GM12878 (cell line): Measurements from ENCODE around the gene FUT7. TPM values are rescaled to one million over a fixed set of nuclear protein-coding genes. Genes with fewer than 3 reads are reported as not detected.

Source experiments
- ATAC-seq: fragments of 200-7000 bp; cut with Tn5 transposase; 3 replicates; pipeline ENCODE4 v1.9.1; 2020; ENCODE audit warnings: mild to moderate bottlenecking, moderate library complexity
- BruUV-seq: library from RNA; stranded (reverse); fragments of 400-500 nt; replicated peaks from 2 replicates; lab custom pipeline; 2021; lab: Mats Ljungman, UMichigan
- CTCF ChIA-PET: fragments of 300-600 bp; sonication (Branson Sonifier 250); formaldehyde crosslinking; extraction: SDS; loops from one replicate; lab custom pipeline; 2021; ENCODE audit warnings: inconsistent platforms; lab: Yijun Ruan, JAX
- POLR2A ChIA-PET: fragments of 350-600 bp; formaldehyde crosslinking; extraction: SDS; loops from one replicate; lab custom pipeline; 2021; ENCODE audit warnings: inconsistent platforms; lab: Charles Lee
- RAD21 ChIA-PET: fragments of 300-600 bp; sonication (Branson Sonifier 250); formaldehyde crosslinking; loops from one replicate; lab custom pipeline; 2023; ENCODE audit warnings: antibody characterized with exemption; ENCODE audit not compliant: unreplicated experiment; lab: Charles Lee
- SMC1A ChIA-PET: fragments of 300-600 bp; sonication (Branson Sonifier 250); formaldehyde crosslinking; loops from one replicate; lab custom pipeline; 2023; ENCODE audit not compliant: unreplicated experiment, uncharacterized antibody; lab: Charles Lee
- DNase-seq: peaks from one replicate; pipeline ENCODE4 v3.0.0-alpha.2; 2011; ENCODE audit warnings: low read depth, low spot score
- FAIRE-seq: peaks from 3 replicates; lab custom pipeline; 2011; peaks lifted over from hg19 to GRCh38; lab: Jason Lieb, UNC
- H2AFZ ChIP-seq: 2 replicates; pipeline ENCODE4 v1.6.0; 2011; ENCODE audit warnings: low read depth, low read length, control low read depth; ENCODE audit not compliant: control insufficient read depth
- H3K27ac ChIP-seq: 2 replicates; pipeline ENCODE4 v1.5.1; 2011; ENCODE audit warnings: control low read depth; ENCODE audit not compliant: control insufficient read depth, insufficient read depth
- H3K27me3 ChIP-seq, 2 experiments: replicated peaks in 1 of 2; 2 replicates each; pipeline versions ENCODE4 v1.6.0 to v1.6.1; 2011; ENCODE audit warnings: low read length in 1 of 2; ENCODE audit not compliant: control insufficient read depth in 2 of 2, insufficient read depth in 2 of 2
- H3K36me3 ChIP-seq, 2 experiments: 2 replicates each; pipeline ENCODE4 v1.5.1; 2011; ENCODE audit warnings: low read length in 1 of 2; ENCODE audit not compliant: control insufficient read depth in 2 of 2, insufficient read depth in 2 of 2
- H3K4me1 ChIP-seq: 2 replicates; pipeline ENCODE4 v1.6.1; 2011; ENCODE audit warnings: mild to moderate bottlenecking, low read length, moderate library complexity, mixed read lengths; ENCODE audit not compliant: control insufficient read depth, insufficient read depth
- H3K4me2 ChIP-seq: 2 replicates; pipeline ENCODE4 v1.6.0; 2011; ENCODE audit warnings: control low read depth; ENCODE audit not compliant: control insufficient read depth, insufficient read depth
- H3K4me3 ChIP-seq: fragments of 200-600 bp; sonication (generic); 2 replicates; pipeline ENCODE4 v1.5.1; 2016
- H3K79me2 ChIP-seq: 2 replicates; pipeline ENCODE4 v1.6.0; 2011; ENCODE audit warnings: low read length; ENCODE audit not compliant: control insufficient read depth, insufficient read depth
- H3K9ac ChIP-seq: 2 replicates; pipeline ENCODE4 v1.8.0; 2011; ENCODE audit warnings: low read length, control low read depth, mixed read lengths; ENCODE audit not compliant: control insufficient read depth, insufficient read depth
- H3K9me3 ChIP-seq: replicated peaks from 3 replicates; pipeline ENCODE4 v1.5.1; 2011; ENCODE audit warnings: mild to moderate bottlenecking, low read length; ENCODE audit not compliant: control insufficient read depth, insufficient read depth
- H4K20me1 ChIP-seq: 2 replicates; pipeline ENCODE4 v1.6.0; 2011; ENCODE audit not compliant: control insufficient read depth, insufficient read depth
- CREM ChIP-seq: IDR thresholded peaks from 2 replicates; pipeline ENCODE4 v1.6.1; 2014; ENCODE audit warnings: antibody characterized with exemption, low read depth
- ETV6 ChIP-seq, 2 experiments: fragments of 450-650 bp in 1 of 2; IDR thresholded peaks in 1 of 2; conservative IDR thresholded peaks in 1 of 2; 2 replicates each; pipeline ENCODE4 v1.6.1; 2014; ENCODE audit warnings: antibody characterized with exemption in 1 of 2, borderline replicate concordance in 1 of 2, low read depth in 1 of 2, mild to moderate bottlenecking in 1 of 2, moderate library complexity in 1 of 2
- MAX ChIP-seq: IDR thresholded peaks from 2 replicates; pipeline ENCODE4 v1.6.1; 2012; ENCODE audit warnings: low read depth, low read length, improper control_type of control experiment
- MXI1 ChIP-seq: fragments of 150-350 bp; IDR thresholded peaks from 2 replicates; pipeline ENCODE4 v1.6.1; 2011; ENCODE audit warnings: low read depth, mild to moderate bottlenecking, inconsistent platforms, low read length, improper control_type of control experiment
- NKRF ChIP-seq: fragments of 450-650 bp; conservative IDR thresholded peaks from 2 replicates; pipeline ENCODE4 v1.6.1; 2017; ENCODE audit warnings: mild to moderate bottlenecking, moderate library complexity
- NR2C1 ChIP-seq: fragments of 450-650 bp; IDR thresholded peaks from 2 replicates; pipeline ENCODE4 v1.6.1; 2017; ENCODE audit warnings: antibody characterized with exemption, mild to moderate bottlenecking, moderate library complexity
- PRDM15 ChIP-seq: fragments of 450-650 bp; formaldehyde crosslinking; IDR thresholded peaks from 2 replicates; pipeline ENCODE4 v1.4.0; 2020; ENCODE audit warnings: mild to moderate bottlenecking, moderate library complexity
- REST ChIP-seq: IDR thresholded peaks from 2 replicates; pipeline ENCODE4 v1.6.1; 2012; ENCODE audit warnings: mild to moderate bottlenecking, low read depth, low read length
- SKIL ChIP-seq: fragments of 450-650 bp; IDR thresholded peaks from 2 replicates; pipeline ENCODE4 v1.6.1; 2017; ENCODE audit warnings: mild to moderate bottlenecking, low read depth, inconsistent platforms; ENCODE audit not compliant: poor library complexity, severe bottlenecking
- WGBS: methylation state at CpG from one replicate; pipeline ENCODE4 v1.1.6; 2016; ENCODE audit warnings: low lambda C conversion rate; ENCODE audit not compliant: insufficient replicate concordance, insufficient coverage; ENCODE audit errors: missing lambda C conversion rate; 5-methylcytosine and 5-hydroxymethylcytosine counted together
- in situ Hi-C: fragments of 300-500 bp; cut with MboI; formaldehyde crosslinking; loops from 9 replicates; pipeline ENCODE4 v1.14.3; 2018; ENCODE audit warnings: mixed read lengths
- intact Hi-C: fragments of 100-400 bp; cut with micrococcal nuclease; formaldehyde crosslinking; loops from one replicate; pipeline ENCODE4 v1.14.2; 2022; ENCODE audit not compliant: unreplicated experiment
- polyA plus RNA-seq, 11 experiments: library from polyadenylated mRNA; depleted of rRNA in 4 of 11; unstranded in 6 of 11; stranded (reverse) in 5 of 11; fragments of >200 nt; fragmentation: Nextera tagmentation in 4 of 11; fragmentation: Illumina TruSeq in 1 of 11; extraction: Ambion mirVana in 4 of 11; extraction: Trizol in 1 of 11; gene quantifications; 1 replicate in 1 of 11; 2 replicates in 10 of 11; pipeline versions ENCODE4 v1.2.1 to v1.2.3, GENCODE V29; 2011 to 2016; ENCODE audit warnings: inconsistent platforms in 2 of 11, missing spikeins in 2 of 11, low read depth in 1 of 11
- total RNA-seq, 4 experiments: library from RNA; depleted of rRNA in 3 of 4; stranded (reverse); fragments of >200 nt in 3 of 4; fragmentation: Illumina TruSeq in 1 of 4; extraction: Trizol in 1 of 4; gene quantifications; 2 replicates each; pipeline versions ENCODE4 v1.2.1 to v1.2.3, GENCODE V29; 2013 to 2021

FUT7 gene
- total and polyA plus RNA-seq, 10 of the 15 experiments (the other 5 are each of a cell fraction or from before 2014, with no cell fraction given): 0.04 to 0.62 (median 0.20) TPM; not detected in 2

GRCh38 chr9:137016436-137016835, 15.5 kb downstream of the FUT7 start:
- ChIA-PET SMC1A (no interaction called here), POLR2A (no interaction called here), CTCF (no interaction called here), RAD21 (no interaction called here)
- intact Hi-C loops (no loop called here), in situ Hi-C loops (no loop called here)
- no peaks in the 10 kb centered on the region for H3K79me2 ChIP-seq
- WGBS: 81% methylated on average over 15 of the region's 16 CpGs
- H3K4me2 ChIP-seq: no peak overlapping the region
- no peak for ATAC-seq
- H3K9me3 ChIP-seq: no peaks in the 10 kb centered on the region; the same call in 2 of the 3 replicates
- FAIRE-seq: no peak
- H4K20me1 ChIP-seq: no peaks in the 10 kb centered on the region
- H3K9ac ChIP-seq: no peak overlapping the region
- no peak overlapping the region for H2AFZ ChIP-seq
- H3K4me3 ChIP-seq: no peak overlapping the region
- H3K36me3 ChIP-seq: no peaks in the 10 kb centered on the region
- no peak for DNase-seq
- no peaks in the 10 kb centered on the region for H3K4me1 ChIP-seq
- H3K27ac ChIP-seq: no peak overlapping the region
- no TSS peak for BruUV-seq
- H3K27me3 ChIP-seq: no peaks in the 10 kb centered on the region
- TF ChIP-seq SKIL (no peak), MXI1 (no peak), REST (no peak), MAX (no peak), CREM (no peak), NR2C1 (no peak), PRDM15 (no peak), ETV6 (conservative IDR thresholded peaks at IDR 0.05 in 1 of 2, IDR thresholded peaks at IDR 0.05 in 1 of 2; ENCODE audit: borderline replicate concordance in 1 of 2, low read depth in 1 of 2) (no peak), NKRF (no peak)
